IMR-90 (cell line): Measurements from ENCODE around the gene KRT6A. TPM values are rescaled to one million over a fixed set of nuclear protein-coding genes. Genes with fewer than 3 reads are reported as not detected.
"Not testable (repeated sequence)": the region's sequence is repeated elsewhere in the genome, so short reads cannot be mapped to it uniquely, and the experiment has no call there.

ENCODE experiments used
- ATAC-seq: fragments of 200-7000 bp; cut with Tn5 transposase; 2 replicates; pipeline ENCODE4 v1.9.1; 2020; ENCODE audit warnings: low read depth, mild to moderate bottlenecking, moderate library complexity
- BruUV-seq: library from RNA; stranded (reverse); fragments of 400-500 nt; replicated peaks from 2 replicates; lab custom pipeline; 2021; lab: Mats Ljungman, UMichigan
- CTCF ChIA-PET: fragments of 300-600 bp; formaldehyde crosslinking; extraction: SDS; loops from one replicate; lab custom pipeline; 2021; ENCODE audit warnings: antibody characterized with exemption; lab: Yijun Ruan, JAX
- POLR2A ChIA-PET: fragments of 300-600 bp; sonication (Branson Sonifier 250); formaldehyde crosslinking; loops from one replicate; lab custom pipeline; 2022; ENCODE audit warnings: antibody characterized with exemption; ENCODE audit not compliant: unreplicated experiment; lab: Charles Lee
- DNase-seq: peaks from one replicate; pipeline ENCODE4 v3.0.0; 2013
- H2AFZ ChIP-seq: replicated peaks from 2 replicates; pipeline ENCODE3; 2013; ENCODE audit warnings: low read length, mild to moderate bottlenecking; ENCODE audit not compliant: poor library complexity
- H2AK5ac ChIP-seq: 2 replicates; pipeline ENCODE4 v1.6.1; 2013; ENCODE audit warnings: low read depth, low read length, inconsistent platforms
- H2AK9ac ChIP-seq: replicated peaks from 2 replicates; pipeline ENCODE3; 2013; ENCODE audit warnings: mild to moderate bottlenecking, low read depth, low read length, moderate library complexity; ENCODE audit not compliant: poor library complexity
- H2BK120ac ChIP-seq: 2 replicates; pipeline ENCODE4 v1.6.1; 2013; ENCODE audit warnings: low read depth, low read length, inconsistent platforms
- H2BK15ac ChIP-seq: 3 replicates; pipeline ENCODE4 v1.6.1; 2013; ENCODE audit warnings: low read depth, low read length, inconsistent platforms
- H2BK20ac ChIP-seq: 2 replicates; pipeline ENCODE4 v1.6.1; 2013; ENCODE audit warnings: low read depth, mild to moderate bottlenecking, inconsistent platforms, low read length, moderate library complexity
- H2BK5ac ChIP-seq: 2 replicates; pipeline ENCODE4 v1.6.1; 2013; ENCODE audit warnings: mild to moderate bottlenecking, low read depth, low read length, inconsistent platforms; ENCODE audit not compliant: poor library complexity, severe bottlenecking
- H3K14ac ChIP-seq: replicated peaks from 2 replicates; pipeline ENCODE4 v1.6.1; 2013; ENCODE audit warnings: low read depth, low read length, inconsistent platforms
- H3K18ac ChIP-seq: 2 replicates; pipeline ENCODE4 v1.6.1; 2013; ENCODE audit warnings: low read depth, low read length, control low read depth
- H3K23ac ChIP-seq: 2 replicates; pipeline ENCODE4 v1.6.1; 2013; ENCODE audit warnings: low read depth, low read length, inconsistent platforms
- H3K27ac ChIP-seq: 2 replicates; pipeline ENCODE4 v1.5.1; 2013; ENCODE audit warnings: mild to moderate bottlenecking, control low read depth, low read length; ENCODE audit not compliant: insufficient read depth
- H3K27me3 ChIP-seq: 2 replicates; pipeline ENCODE4 v1.6.1; 2013; ENCODE audit warnings: low read length; ENCODE audit not compliant: control insufficient read depth, insufficient read depth
- H3K36me3 ChIP-seq: 2 replicates; pipeline ENCODE4 v1.6.1; 2013; ENCODE audit warnings: low read length, mixed read lengths; ENCODE audit not compliant: control insufficient read depth, insufficient read depth
- H3K4ac ChIP-seq: 2 replicates; pipeline ENCODE4 v1.6.1; 2013; ENCODE audit warnings: low read depth, low read length, inconsistent platforms
- H3K4me1 ChIP-seq: 2 replicates; pipeline ENCODE4 v1.6.1; 2013; ENCODE audit warnings: low read length, mixed read lengths; ENCODE audit not compliant: control insufficient read depth, insufficient read depth
- H3K4me2 ChIP-seq: 2 replicates; pipeline ENCODE4 v1.6.1; 2013; ENCODE audit warnings: low read depth, mild to moderate bottlenecking, control low read depth, low read length, moderate library complexity
- H3K4me3 ChIP-seq: 2 replicates; pipeline ENCODE4 v1.5.1; 2013; ENCODE audit warnings: low read depth, mild to moderate bottlenecking, control low read depth, low read length, moderate library complexity; ENCODE audit not compliant: insufficient read depth
- H3K56ac ChIP-seq: 2 replicates; pipeline ENCODE4 v1.6.1; 2013; ENCODE audit warnings: low read length, inconsistent platforms; ENCODE audit not compliant: insufficient read depth; ENCODE audit errors: extremely low read depth
- H3K79me1 ChIP-seq, 2 experiments: 2 replicates each; pipeline ENCODE4 v1.6.1; 2013; ENCODE audit warnings: low read length in 2 of 2, inconsistent platforms in 1 of 2, low read depth in 1 of 2
- H3K9ac ChIP-seq: 2 replicates; pipeline ENCODE4 v1.6.1; 2013; ENCODE audit warnings: low read depth, low read length, control low read depth
- H3K9me1 ChIP-seq: 2 replicates; pipeline ENCODE4 v1.6.1; 2013; ENCODE audit warnings: low read length, inconsistent platforms; ENCODE audit not compliant: insufficient read depth
- H3K9me3 ChIP-seq: 2 replicates; pipeline ENCODE4 v1.6.1; 2013; ENCODE audit warnings: low read length; ENCODE audit not compliant: control insufficient read depth, insufficient read depth
- H4K20me1 ChIP-seq: 2 replicates; pipeline ENCODE4 v1.6.1; 2013; ENCODE audit warnings: low read length, inconsistent platforms; ENCODE audit not compliant: insufficient read depth
- H4K5ac ChIP-seq: 2 replicates; pipeline ENCODE4 v1.6.1; 2013; ENCODE audit warnings: mild to moderate bottlenecking, low read depth, low read length, control low read depth
- H4K8ac ChIP-seq, 2 experiments: 2 replicates each; pipeline ENCODE4 v1.6.1; 2013; ENCODE audit warnings: low read depth in 2 of 2, low read length in 2 of 2, control low read depth in 1 of 2, inconsistent platforms in 1 of 2
- H4K91ac ChIP-seq: 2 replicates; pipeline ENCODE4 v1.6.1; 2013; ENCODE audit warnings: low read depth, low read length, inconsistent platforms; ENCODE audit not compliant: insufficient read depth
- CEBPB ChIP-seq: IDR thresholded peaks from 2 replicates; pipeline ENCODE4 v1.6.1; 2012; ENCODE audit warnings: low read depth, low read length, improper control_type of control experiment
- ELK1 ChIP-seq: fragments of 150-350 bp; IDR thresholded peaks from 2 replicates; pipeline ENCODE4 v1.6.1; 2016; ENCODE audit warnings: low read depth, mild to moderate bottlenecking, low read length, moderate library complexity, borderline replicate concordance
- FOS ChIP-seq: fragments of 150-350 bp; IDR thresholded peaks from 2 replicates; pipeline ENCODE4 v1.6.1; 2016; ENCODE audit warnings: low read depth, low read length
- SMC3 ChIP-seq: fragments of 150-350 bp; IDR thresholded peaks from 2 replicates; pipeline ENCODE4 v1.6.1; 2016; ENCODE audit warnings: low read depth, mild to moderate bottlenecking, antibody characterized with exemption, low read length, moderate library complexity
- WGBS, 2 experiments: methylation state at CpG; one replicate each; pipeline versions ENCODE4 v1.1.5 to v1.1.7; 2013; ENCODE audit warnings: missing lambda C conversion rate in 2 of 2; ENCODE audit not compliant: insufficient read length in 1 of 2; ENCODE audit errors: extremely low coverage in 2 of 2; 5-methylcytosine and 5-hydroxymethylcytosine counted together
- dilution Hi-C: fragments of 300-500 bp; cut with HindIII; formaldehyde crosslinking; loops from one replicate; pipeline ENCODE4 v1.14.3; 2018; ENCODE audit warnings: low sequenced_read_pairs; ENCODE audit not compliant: unreplicated experiment
- in situ Hi-C: fragments of 300-500 bp; cut with MboI; formaldehyde crosslinking; loops from 3 replicates; pipeline ENCODE4 v1.14.3; 2019; ENCODE audit warnings: low sequenced_read_pairs, inconsistent platforms, mixed read lengths
- intact Hi-C: fragments of 100-400 bp; cut with micrococcal nuclease; formaldehyde crosslinking; loops from 2 replicates; pipeline ENCODE4 v1.10.0; 2022
- polyA plus RNA-seq, 3 experiments: library from polyadenylated mRNA; depleted of rRNA; stranded (reverse); fragments of >200 nt; gene quantifications; 2 replicates each; pipeline ENCODE4 v1.2.3, GENCODE V29; 2012; ENCODE audit warnings: low replicate concordance in 1 of 3
- total RNA-seq: library from RNA; depleted of rRNA; stranded (reverse); fragments of >200 nt; gene quantifications from 2 replicates; pipeline ENCODE4 v1.2.3, GENCODE V29; 2012
- TF ChIP-seq, protein P1 (sequence below): conservative IDR thresholded peaks from 2 replicates; pipeline ENCODE4 v1.5.1; 2012; ENCODE audit warnings: mild to moderate bottlenecking, low read depth, low read length, improper control_type of control experiment

Gene KRT6A
- total and polyA plus RNA-seq, 2 of the 4 experiments (the other 2 are of a cell fraction), result not detected

- no peak overlapping the region for H4K8ac ChIP-seq
- H3K18ac ChIP-seq, result no peak overlapping the region
- ChIA-PET POLR2A (no interaction called here), CTCF (no interaction called here)
- H3K27ac ChIP-seq, result no peak overlapping the region
- no peak overlapping the region for H3K4me2 ChIP-seq
- H2BK20ac ChIP-seq, result no peak overlapping the region
- no TSS peak for BruUV-seq
- H2BK5ac ChIP-seq, result no peak overlapping the region
- TF ChIP-seq FOS, result no peak
- TF ChIP-seq, protein P1, sequence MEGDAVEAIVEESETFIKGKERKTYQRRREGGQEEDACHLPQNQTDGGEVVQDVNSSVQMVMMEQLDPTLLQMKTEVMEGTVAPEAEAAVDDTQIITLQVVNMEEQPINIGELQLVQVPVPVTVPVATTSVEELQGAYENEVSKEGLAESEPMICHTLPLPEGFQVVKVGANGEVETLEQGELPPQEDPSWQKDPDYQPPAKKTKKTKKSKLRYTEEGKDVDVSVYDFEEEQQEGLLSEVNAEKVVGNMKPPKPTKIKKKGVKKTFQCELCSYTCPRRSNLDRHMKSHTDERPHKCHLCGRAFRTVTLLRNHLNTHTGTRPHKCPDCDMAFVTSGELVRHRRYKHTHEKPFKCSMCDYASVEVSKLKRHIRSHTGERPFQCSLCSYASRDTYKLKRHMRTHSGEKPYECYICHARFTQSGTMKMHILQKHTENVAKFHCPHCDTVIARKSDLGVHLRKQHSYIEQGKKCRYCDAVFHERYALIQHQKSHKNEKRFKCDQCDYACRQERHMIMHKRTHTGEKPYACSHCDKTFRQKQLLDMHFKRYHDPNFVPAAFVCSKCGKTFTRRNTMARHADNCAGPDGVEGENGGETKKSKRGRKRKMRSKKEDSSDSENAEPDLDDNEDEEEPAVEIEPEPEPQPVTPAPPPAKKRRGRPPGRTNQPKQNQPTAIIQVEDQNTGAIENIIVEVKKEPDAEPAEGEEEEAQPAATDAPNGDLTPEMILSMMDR, result no peak
- TF ChIP-seq ELK1, result no peak
- TF ChIP-seq CEBPB, result no peak
- TF ChIP-seq SMC3, result no peak
- H3K4me1 ChIP-seq, result no peaks in the 10 kb centered on the region
- dilution Hi-C loops (no loop called here), in situ Hi-C loops (no loop called here), intact Hi-C loops (no loop called here)
- ATAC-seq (no peak), DNase-seq (no peak)
- H4K20me1 ChIP-seq, result no peaks in the 10 kb centered on the region
- no peak overlapping the region for H4K91ac ChIP-seq
- no peak overlapping the region for H4K5ac ChIP-seq
- no peak overlapping the region for H3K4ac ChIP-seq
- H2BK120ac ChIP-seq, result no peak overlapping the region
- no peak overlapping the region for H2AFZ ChIP-seq
- no peak overlapping the region for H3K4me3 ChIP-seq
- H3K56ac ChIP-seq, result no peak overlapping the region
- H2BK15ac ChIP-seq, result no peak overlapping the region
- H3K36me3 ChIP-seq, result no peaks in the 10 kb centered on the region
- 0% methylated on average over 1 of the region's 3 CpGs; no CpG with 5 or more reads in 1 of the 2 experiments for WGBS, 2 experiments
- H3K14ac ChIP-seq, result no peak overlapping the region
- no peak overlapping the region for H3K23ac ChIP-seq
- H2AK9ac ChIP-seq, result no peak overlapping the region
- H3K9me1 ChIP-seq, result no peaks in the 10 kb centered on the region
- H3K9me3 ChIP-seq, result no peaks in the 10 kb centered on the region
- peaks cover 15% of the 10 kb centered on the region for H3K27me3 ChIP-seq
- H3K9ac ChIP-seq, result no peak overlapping the region
- no peak overlapping the region for H2AK5ac ChIP-seq
- H3K79me1 ChIP-seq, result no peaks in the 10 kb centered on the region
These were observed 44.8 kb downstream of the KRT6A start for GRCh38 chr12:52448228-52448627.

- H3K36me3 ChIP-seq, H2AK9ac ChIP-seq, CTCF ChIA-PET, in situ Hi-C loops, H3K9ac ChIP-seq, H3K56ac ChIP-seq, H3K9me1 ChIP-seq, H3K18ac ChIP-seq, POLR2A ChIA-PET, dilution Hi-C loops, H3K4ac ChIP-seq, H4K5ac ChIP-seq, H4K20me1 ChIP-seq, H2AK5ac ChIP-seq, ATAC-seq, H2BK5ac ChIP-seq, H3K27ac ChIP-seq, H3K14ac ChIP-seq, H4K8ac ChIP-seq, H2BK20ac ChIP-seq, H3K9me3 ChIP-seq, H3K79me1 ChIP-seq, H2AFZ ChIP-seq, H2BK15ac ChIP-seq, intact Hi-C loops, H2BK120ac ChIP-seq, BruUV-seq, DNase-seq, H3K4me3 ChIP-seq, H3K4me1 ChIP-seq, H3K4me2 ChIP-seq, H4K91ac ChIP-seq, H3K23ac ChIP-seq: not testable (repeated sequence)
- peaks cover 12% of the 10 kb centered on the region for H3K27me3 ChIP-seq
- 67% methylated on average over 1 of the region's 11 CpGs; no CpG with 5 or more reads in 1 of the 2 experiments for WGBS, 2 experiments
These were observed 45.9 kb downstream of the KRT6A start for GRCh38 chr12:52447196-52447595.
